ENCODE data around the gene PCDHGB6.

DNA sequence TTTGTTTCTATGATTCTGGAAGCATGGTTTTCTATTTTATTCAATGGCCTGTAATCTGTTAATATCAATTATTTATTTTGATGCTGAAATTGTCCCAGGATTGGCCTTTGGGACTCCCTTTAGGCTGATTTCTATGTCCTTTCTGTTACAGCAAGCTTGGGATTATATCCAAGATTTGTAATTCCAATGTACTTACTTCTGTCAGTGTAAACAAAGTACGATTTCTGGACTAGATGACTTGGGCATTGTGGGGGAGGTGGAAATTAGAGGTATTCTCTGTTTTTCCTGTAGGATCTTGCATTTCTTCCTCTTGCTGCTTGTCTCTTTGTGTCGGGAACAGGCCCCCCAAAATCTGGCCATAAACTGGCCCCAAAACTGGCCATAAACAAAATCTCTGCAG, 26.2 kb downstream of the PCDHGB6 start:
- TF ChIP-seq, protein P1, sequence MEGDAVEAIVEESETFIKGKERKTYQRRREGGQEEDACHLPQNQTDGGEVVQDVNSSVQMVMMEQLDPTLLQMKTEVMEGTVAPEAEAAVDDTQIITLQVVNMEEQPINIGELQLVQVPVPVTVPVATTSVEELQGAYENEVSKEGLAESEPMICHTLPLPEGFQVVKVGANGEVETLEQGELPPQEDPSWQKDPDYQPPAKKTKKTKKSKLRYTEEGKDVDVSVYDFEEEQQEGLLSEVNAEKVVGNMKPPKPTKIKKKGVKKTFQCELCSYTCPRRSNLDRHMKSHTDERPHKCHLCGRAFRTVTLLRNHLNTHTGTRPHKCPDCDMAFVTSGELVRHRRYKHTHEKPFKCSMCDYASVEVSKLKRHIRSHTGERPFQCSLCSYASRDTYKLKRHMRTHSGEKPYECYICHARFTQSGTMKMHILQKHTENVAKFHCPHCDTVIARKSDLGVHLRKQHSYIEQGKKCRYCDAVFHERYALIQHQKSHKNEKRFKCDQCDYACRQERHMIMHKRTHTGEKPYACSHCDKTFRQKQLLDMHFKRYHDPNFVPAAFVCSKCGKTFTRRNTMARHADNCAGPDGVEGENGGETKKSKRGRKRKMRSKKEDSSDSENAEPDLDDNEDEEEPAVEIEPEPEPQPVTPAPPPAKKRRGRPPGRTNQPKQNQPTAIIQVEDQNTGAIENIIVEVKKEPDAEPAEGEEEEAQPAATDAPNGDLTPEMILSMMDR (conservative IDR thresholded peaks at IDR 0.05) = no peak
- TF ChIP-seq ZFX (IDR thresholded peaks at IDR 0.05) = no peak

Data from C4-2B (cell line).